ENCODE measurements around the gene PSME1. TPM values are rescaled to one million over a fixed set of nuclear protein-coding genes. Genes with fewer than 3 reads are reported as not detected.

The PSME1 gene
- total and polyA plus RNA-seq, 2 donors (not counting 3 experiments of a cell fraction or from before 2014, with no cell fraction given) = 98.1 to 135 TPM

DNA sequence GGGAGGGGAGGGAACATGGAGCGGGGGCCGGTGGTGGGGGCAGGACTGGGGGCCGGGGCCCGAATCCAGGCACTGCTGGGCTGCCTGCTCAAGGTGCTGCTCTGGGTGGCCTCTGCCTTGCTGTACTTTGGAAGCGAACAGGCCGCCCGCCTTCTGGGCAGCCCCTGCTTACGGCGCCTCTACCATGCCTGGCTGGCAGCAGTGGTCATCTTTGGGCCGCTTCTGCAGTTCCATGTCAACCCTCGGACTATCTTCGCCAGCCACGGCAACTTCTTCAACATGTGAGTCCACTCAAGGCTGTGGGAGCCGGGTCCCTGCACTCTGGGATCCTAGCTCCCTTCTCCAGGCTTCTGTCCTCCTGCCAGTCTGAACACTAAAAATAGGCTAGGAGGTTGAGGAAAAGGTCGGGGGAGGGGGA is 4.4 kb upstream of the PSME1 start:
- no peaks in the 10 kb centered on the region for H3K36me3 ChIP-seq (ENCODE audit: control insufficient read depth in 2 of 2, extremely low read depth in 1 of 2, insufficient read depth in 2 of 2, low read length in 2 of 2)
- no peak for DNase-seq (ENCODE audit: low read depth, low spot score)
- H3K27ac ChIP-seq (ENCODE audit: insufficient read depth, low read depth, low read length) = no peak overlapping the region
- TF ChIP-seq POLR2A (IDR thresholded peaks at IDR 0.05; ENCODE audit: low read depth, low read length) (no peak), GATA2 (IDR thresholded peaks at IDR 0.05; ENCODE audit: insufficient read depth, insufficient read length, low read depth, low read length) (no peak), JUN (IDR thresholded peaks at IDR 0.05; ENCODE audit: borderline replicate concordance, insufficient read depth, insufficient read length, low read depth) (no peak), MYC (IDR thresholded peaks at IDR 0.05; ENCODE audit: low read depth, low read length) (no peak), POLR2AphosphoS5 (IDR thresholded peaks at IDR 0.05; ENCODE audit: insufficient read depth, low read depth, low read length) (no peak), FOS (IDR thresholded peaks at IDR 0.05; ENCODE audit: borderline replicate concordance, insufficient read depth, low read length) (no peak), EZH2 (IDR thresholded peaks at IDR 0.05; ENCODE audit: borderline replicate concordance, low read depth, low read length, severe bottlenecking) (no peak)
- TF ChIP-seq, protein P1, sequence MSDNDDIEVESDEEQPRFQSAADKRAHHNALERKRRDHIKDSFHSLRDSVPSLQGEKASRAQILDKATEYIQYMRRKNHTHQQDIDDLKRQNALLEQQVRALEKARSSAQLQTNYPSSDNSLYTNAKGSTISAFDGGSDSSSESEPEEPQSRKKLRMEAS (IDR thresholded peaks at IDR 0.05; ENCODE audit: insufficient read depth, insufficient read length) = no peak
- TF ChIP-seq, protein P2, sequence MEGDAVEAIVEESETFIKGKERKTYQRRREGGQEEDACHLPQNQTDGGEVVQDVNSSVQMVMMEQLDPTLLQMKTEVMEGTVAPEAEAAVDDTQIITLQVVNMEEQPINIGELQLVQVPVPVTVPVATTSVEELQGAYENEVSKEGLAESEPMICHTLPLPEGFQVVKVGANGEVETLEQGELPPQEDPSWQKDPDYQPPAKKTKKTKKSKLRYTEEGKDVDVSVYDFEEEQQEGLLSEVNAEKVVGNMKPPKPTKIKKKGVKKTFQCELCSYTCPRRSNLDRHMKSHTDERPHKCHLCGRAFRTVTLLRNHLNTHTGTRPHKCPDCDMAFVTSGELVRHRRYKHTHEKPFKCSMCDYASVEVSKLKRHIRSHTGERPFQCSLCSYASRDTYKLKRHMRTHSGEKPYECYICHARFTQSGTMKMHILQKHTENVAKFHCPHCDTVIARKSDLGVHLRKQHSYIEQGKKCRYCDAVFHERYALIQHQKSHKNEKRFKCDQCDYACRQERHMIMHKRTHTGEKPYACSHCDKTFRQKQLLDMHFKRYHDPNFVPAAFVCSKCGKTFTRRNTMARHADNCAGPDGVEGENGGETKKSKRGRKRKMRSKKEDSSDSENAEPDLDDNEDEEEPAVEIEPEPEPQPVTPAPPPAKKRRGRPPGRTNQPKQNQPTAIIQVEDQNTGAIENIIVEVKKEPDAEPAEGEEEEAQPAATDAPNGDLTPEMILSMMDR (IDR thresholded peaks at IDR 0.05; ENCODE audit: extremely low read depth in 1 of 2, insufficient read depth in 1 of 2, low read depth in 1 of 2, low read length in 2 of 2) = no peak
- no peak overlapping the region for H3K4me2 ChIP-seq (ENCODE audit: insufficient read depth, low read length)
- no peak overlapping the region for H3K4me3 ChIP-seq (replicated peaks in 1 of 3; ENCODE audit: insufficient read depth in 1 of 3, low read depth in 1 of 3, low read length in 3 of 3)
- intact Hi-C loops (cut with micrococcal nuclease) = no loop called here
- no peaks in the 10 kb centered on the region for H4K20me1 ChIP-seq (replicated peaks; ENCODE audit: control insufficient read depth, extremely low read depth, insufficient read depth, low read length)
- ChIA-PET POLR2A (interaction anchor here (0.6 kb wide), 1 partner anchor 15 kb away, joined by 3 read pairs; the partner anchor contains the start of gene PSME2), CTCF (no interaction called here)
- no peaks in the 10 kb centered on the region for H3K9me3 ChIP-seq (replicated peaks; ENCODE audit: control insufficient read depth, insufficient read depth, low read length)
- H3K79me2 ChIP-seq (ENCODE audit: control insufficient read depth, insufficient read depth, low read length) = peaks cover 4% of the 10 kb centered on the region
- H3K4me1 ChIP-seq (ENCODE audit: control insufficient read depth, extremely low read depth, insufficient read depth, low read length) = peaks cover 6% of the 10 kb centered on the region
- H3K27me3 ChIP-seq (ENCODE audit: control insufficient read depth in 2 of 2, insufficient read depth in 2 of 2, low read length in 2 of 2) = no peaks in the 10 kb centered on the region
- H3K9ac ChIP-seq (replicated peaks; ENCODE audit: extremely low read depth, insufficient read depth, low read length) = no peak overlapping the region
- FAIRE-seq = no peak
- BruUV-seq (replicated peaks) = no TSS peak
- H2AFZ ChIP-seq (ENCODE audit: low read depth, low read length) = no peak overlapping the region
- dilution Hi-C loops (cut with MboI; ENCODE audit: extremely low pct_ligation_motif_present, low sequenced_read_pairs) = no loop called here
- no peaks in the 10 kb centered on the region for H3K9me1 ChIP-seq (replicated peaks; ENCODE audit: control insufficient read depth, extremely low read depth, insufficient read depth, low read length)

All from endothelial cell of umbilical vein (primary cell).